Right lobe of liver (tissue), 6 donors: ENCODE data around the gene AKAP11. TPM values are rescaled to one million over a fixed set of nuclear protein-coding genes. Genes with fewer than 3 reads are reported as not detected.

Experiments used
- ATAC-seq, 4 donors: fragments of 200-7000 bp; cut with Tn5 transposase; one replicate each; pipeline ENCODE4 v1.9.1; 2020; ENCODE audit warnings: mild to moderate bottlenecking in 4 of 4, moderate library complexity in 4 of 4
- DNase-seq, 3 donors: peaks; one replicate each; pipeline ENCODE4 v3.0.0-alpha.2; 2020
- H3K27ac ChIP-seq, 3 donors: fragments of 200-600 bp; one replicate each; pipeline ENCODE4 v1.8.0; 2022
- H3K27me3 ChIP-seq, 2 donors: fragments of 200-600 bp; one replicate each; pipeline ENCODE4 v1.8.0; 2022
- H3K36me3 ChIP-seq, 4 donors: fragments of 200-600 bp; sonication (generic) in 1 of 4; one replicate each; pipeline versions ENCODE4 v1.5.1 to v1.8.0; 2017 to 2022; ENCODE audit warnings: control low read depth in 1 of 4
- H3K4me1 ChIP-seq, 4 donors: fragments of 200-600 bp; sonication (generic) in 1 of 4; one replicate each; pipeline versions ENCODE4 v1.5.1 to v1.8.0; 2017 to 2022; ENCODE audit warnings: control low read depth in 1 of 4
- H3K4me3 ChIP-seq, 3 donors: fragments of 200-600 bp; one replicate each; pipeline ENCODE4 v1.8.0; 2022
- H3K9me3 ChIP-seq, 4 donors: fragments of 200-600 bp; sonication (generic) in 1 of 4; one replicate each; pipeline versions ENCODE4 v1.5.1 to v1.8.0; 2017 to 2022; ENCODE audit warnings: control low read depth in 1 of 4
- POLR2A ChIP-seq: fragments of 450-650 bp; IDR thresholded peaks from one replicate; pipeline ENCODE4 v1.6.1; 2017; ENCODE audit warnings: antibody characterized with exemption, mild to moderate bottlenecking
- WGBS: methylation state at CpG from one replicate; pipeline ENCODE4 v1.1.6; 2018; ENCODE audit warnings: low coverage, low lambda C conversion rate; ENCODE audit not compliant: insufficient coverage; ENCODE audit errors: missing lambda C conversion rate; 5-methylcytosine and 5-hydroxymethylcytosine counted together
- intact Hi-C, 2 donors: fragments of 100-400 bp; cut with DNase I; formaldehyde crosslinking; loops; one replicate each; pipeline versions ENCODE4 v1.11.2 to v1.14.1; 2022
- total RNA-seq, 6 experiments: library from RNA; depleted of rRNA in 2 of 6; stranded (reverse); fragments of >200 nt in 2 of 6; fragmentation: NEBNext Ultra II Directional in 3 of 6; extraction: Animal tissue kit (Norgen Biotek cat#: 25700) in 3 of 6; gene quantifications; one replicate each; pipeline versions ENCODE4 v1.1.0 to v1.2.4, GENCODE V29; 2016 to 2023
- TF ChIP-seq, protein P1 (sequence below), 4 donors: fragments of 200-600 bp in 3 of 4; fragments of 450-650 bp in 1 of 4; IDR thresholded peaks; one replicate each; pipeline versions ENCODE4 v1.5.1 to v1.8.0; 2016 to 2022; ENCODE audit warnings: antibody characterized with exemption in 4 of 4, mild to moderate bottlenecking in 2 of 4
- donor health status: DM: no; HTN: yes; CAD: no.
- donor health status: DM: no; HTN: no; CAD: no.
- donor health status: DM: no; HTN: no; CAD: no.
- donor health status: DM: no; HTN: yes; CAD: no.
- donor health status: DM: no; HTN: yes; CAD: no.

Gene AKAP11
- total RNA-seq, 6 experiments from 2014 or later: 8.5 to 13.8 (median 12.1) TPM

DNA sequence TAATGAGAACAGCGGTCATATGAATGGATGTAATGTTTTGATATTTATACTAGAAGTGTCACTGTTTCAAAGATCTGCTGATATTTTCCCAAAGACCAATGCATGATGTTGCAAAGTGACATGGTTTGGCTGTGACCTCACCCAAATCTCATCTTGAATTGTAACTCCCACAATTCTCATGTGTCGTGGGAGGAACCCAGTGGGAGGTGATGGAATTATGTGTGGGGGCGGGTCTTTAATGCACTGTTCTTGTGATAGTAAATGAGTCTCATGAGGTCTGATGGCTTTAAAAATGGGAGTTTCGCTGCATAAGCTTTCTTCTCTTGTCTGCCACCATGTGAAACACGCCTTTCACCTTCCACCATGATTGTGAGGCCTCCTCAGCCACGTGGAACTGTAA is 98.3 kb downstream of the AKAP11 start:
- Histone ChIP-seq H3K9me3 (no peaks in the 10 kb centered on the region), H3K27me3 (no peaks in the 10 kb centered on the region), H3K36me3 (no peaks in the 10 kb centered on the region), H3K27ac (no peak overlapping the region), H3K4me3 (no peak overlapping the region), H3K4me1 (no peaks in the 10 kb centered on the region)
- ATAC-seq (no peak), DNase-seq (no peak)
- intact Hi-C loops: no loop called here
- WGBS: 62% methylated on average over 4 of the region's 6 CpGs
- TF ChIP-seq POLR2A: no peak
- TF ChIP-seq, protein P1, sequence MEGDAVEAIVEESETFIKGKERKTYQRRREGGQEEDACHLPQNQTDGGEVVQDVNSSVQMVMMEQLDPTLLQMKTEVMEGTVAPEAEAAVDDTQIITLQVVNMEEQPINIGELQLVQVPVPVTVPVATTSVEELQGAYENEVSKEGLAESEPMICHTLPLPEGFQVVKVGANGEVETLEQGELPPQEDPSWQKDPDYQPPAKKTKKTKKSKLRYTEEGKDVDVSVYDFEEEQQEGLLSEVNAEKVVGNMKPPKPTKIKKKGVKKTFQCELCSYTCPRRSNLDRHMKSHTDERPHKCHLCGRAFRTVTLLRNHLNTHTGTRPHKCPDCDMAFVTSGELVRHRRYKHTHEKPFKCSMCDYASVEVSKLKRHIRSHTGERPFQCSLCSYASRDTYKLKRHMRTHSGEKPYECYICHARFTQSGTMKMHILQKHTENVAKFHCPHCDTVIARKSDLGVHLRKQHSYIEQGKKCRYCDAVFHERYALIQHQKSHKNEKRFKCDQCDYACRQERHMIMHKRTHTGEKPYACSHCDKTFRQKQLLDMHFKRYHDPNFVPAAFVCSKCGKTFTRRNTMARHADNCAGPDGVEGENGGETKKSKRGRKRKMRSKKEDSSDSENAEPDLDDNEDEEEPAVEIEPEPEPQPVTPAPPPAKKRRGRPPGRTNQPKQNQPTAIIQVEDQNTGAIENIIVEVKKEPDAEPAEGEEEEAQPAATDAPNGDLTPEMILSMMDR (IDR thresholded peaks at IDR 0.05): no peak

Other genes starting within 250 kb of the AKAP11 start
- gene DGKH, start 223.5 kb upstream of the AKAP11 start, total RNA-seq: 1 to 10 TPM in 5 of 6 experiments, under 1 TPM in 1; 0.95 to 5.1 (median 2.2) TPM